Keratinocyte (primary cell): ENCODE data around the gene CPA5. TPM values are rescaled to one million over a fixed set of nuclear protein-coding genes. Genes with fewer than 3 reads are reported as not detected.

Experiments
- DNase-seq: peaks from one replicate; pipeline ENCODE4 v3.0.0-alpha.2; 2011; ENCODE audit warnings: low read depth, missing footprints, low spot score
- FAIRE-seq: peaks from 2 replicates; lab custom pipeline; 2011; peaks lifted over from hg19 to GRCh38; lab: Jason Lieb, UNC
- H2AFZ ChIP-seq: 2 replicates; pipeline ENCODE4 v1.6.0; 2012; ENCODE audit warnings: low read length, control low read depth, inconsistent platforms; ENCODE audit not compliant: control insufficient read depth
- H3K27ac ChIP-seq: 2 replicates; pipeline ENCODE4 v1.5.1; 2011; ENCODE audit warnings: low read length; ENCODE audit not compliant: control insufficient read depth, insufficient read depth
- H3K27me3 ChIP-seq: 3 replicates; pipeline ENCODE4 v1.6.0; 2011; ENCODE audit warnings: low read length; ENCODE audit not compliant: control insufficient read depth, insufficient read depth; ENCODE audit errors: extremely low read depth
- H3K36me3 ChIP-seq, 2 experiments: 2 replicates in 1 of 2; 3 replicates in 1 of 2; pipeline ENCODE4 v1.5.1; 2011; ENCODE audit warnings: low read length in 2 of 2, mild to moderate bottlenecking in 1 of 2; ENCODE audit not compliant: control insufficient read depth in 2 of 2, insufficient read depth in 2 of 2; ENCODE audit errors: extremely low read depth in 1 of 2
- H3K4me1 ChIP-seq: 3 replicates; pipeline ENCODE4 v1.5.1; 2011; ENCODE audit warnings: low read length; ENCODE audit not compliant: control insufficient read depth, insufficient read depth; ENCODE audit errors: extremely low read depth
- H3K4me2 ChIP-seq: 3 replicates; pipeline ENCODE4 v1.6.0; 2011; ENCODE audit warnings: low read depth, low read length; ENCODE audit not compliant: control insufficient read depth, insufficient read depth; ENCODE audit errors: extremely low read depth
- H3K4me3 ChIP-seq, 3 experiments: fragments of 200-600 bp in 1 of 3; sonication (generic) in 1 of 3; 2 replicates in 2 of 3; 3 replicates in 1 of 3; pipeline ENCODE4 v1.5.1; 2011 to 2016; ENCODE audit warnings: low read length in 3 of 3, mild to moderate bottlenecking in 3 of 3, control low read depth in 2 of 3, inconsistent platforms in 1 of 3, low read depth in 1 of 3, mixed read lengths in 1 of 3, mixed run types in 1 of 3, moderate library complexity in 1 of 3; ENCODE audit not compliant: control insufficient read depth in 2 of 3, insufficient read depth in 2 of 3; ENCODE audit errors: extremely low read depth in 1 of 3
- H3K79me2 ChIP-seq: 2 replicates; pipeline ENCODE4 v1.6.0; 2012; ENCODE audit warnings: low read length; ENCODE audit not compliant: control insufficient read depth, insufficient read depth
- H3K9ac ChIP-seq: 3 replicates; pipeline ENCODE4 v1.6.0; 2011; ENCODE audit warnings: low read length; ENCODE audit not compliant: control insufficient read depth, insufficient read depth; ENCODE audit errors: extremely low read depth
- H3K9me1 ChIP-seq: 3 replicates; pipeline ENCODE4 v1.6.0; 2011; ENCODE audit warnings: low read length; ENCODE audit not compliant: control insufficient read depth, insufficient read depth; ENCODE audit errors: extremely low read depth
- H3K9me3 ChIP-seq: 2 replicates; pipeline ENCODE4 v1.5.1; 2012; ENCODE audit warnings: low read depth, low read length; ENCODE audit not compliant: control insufficient read depth
- H4K20me1 ChIP-seq: 3 replicates; pipeline ENCODE4 v1.6.0; 2011; ENCODE audit warnings: low read length; ENCODE audit not compliant: control insufficient read depth, insufficient read depth; ENCODE audit errors: extremely low read depth
- CTCF ChIP-seq, 3 experiments: IDR thresholded peaks in 1 of 3; conservative IDR thresholded peaks in 1 of 3; optimal IDR thresholded peaks in 1 of 3; 2 replicates in 2 of 3; 3 replicates in 1 of 3; pipeline versions ENCODE3 to v1.5.1; 2011; ENCODE audit warnings: low read length in 3 of 3, mild to moderate bottlenecking in 3 of 3, moderate library complexity in 2 of 3, control low read depth in 1 of 3, inconsistent platforms in 1 of 3; ENCODE audit not compliant: insufficient read depth in 2 of 3; ENCODE audit errors: extremely low read depth in 1 of 3
- EZH2 ChIP-seq: IDR thresholded peaks from one replicate; pipeline ENCODE4 v1.6.1; 2012; ENCODE audit warnings: inconsistent platforms, mild to moderate bottlenecking, low read length, moderate library complexity
- dilution Hi-C: fragments of 300-500 bp; cut with MboI; formaldehyde crosslinking; loops from one replicate; pipeline ENCODE4 v1.7.0; 2020; ENCODE audit warnings: low sequenced_read_pairs; ENCODE audit not compliant: extremely low pct_ligation_motif_present
- polyA plus RNA-seq, 5 experiments: library from polyadenylated mRNA; depleted of rRNA in 3 of 5; stranded (reverse) in 3 of 5; stranded (forward) in 1 of 5; unstranded in 1 of 5; fragments of >200 nt; gene quantifications; 1 replicate in 1 of 5; 2 replicates in 3 of 5; 3 replicates in 1 of 5; pipeline versions ENCODE4 v1.2.1 to v1.2.3, GENCODE V29; 2011 to 2012; ENCODE audit warnings: missing spikeins in 2 of 5, low read depth in 1 of 5, low replicate concordance in 1 of 5

CPA5 gene
- polyA plus RNA-seq, 1 donor (not counting 4 experiments of a cell fraction or from before 2014, with no cell fraction given): 0.24 TPM

- H3K9me1 ChIP-seq: no peaks in the 10 kb centered on the region
- no peaks in the 10 kb centered on the region for H3K9me3 ChIP-seq
- no peaks in the 10 kb centered on the region for H4K20me1 ChIP-seq
- no peaks in the 10 kb centered on the region for H3K4me1 ChIP-seq
- no peak overlapping the region for H3K4me2 ChIP-seq
- H3K4me3 ChIP-seq: no peak overlapping the region
- no peaks in the 10 kb centered on the region for H3K79me2 ChIP-seq
- H2AFZ ChIP-seq: no peak overlapping the region
- no peak overlapping the region for H3K27ac ChIP-seq
- H3K36me3 ChIP-seq: no peaks in the 10 kb centered on the region
- dilution Hi-C loops: no loop called here
- H3K9ac ChIP-seq: no peak overlapping the region
- H3K27me3 ChIP-seq: peaks cover 2% of the 10 kb centered on the region
- DNase-seq (no peak), FAIRE-seq (no peak)
- no peak for TF ChIP-seq EZH2
- TF ChIP-seq CTCF (optimal IDR thresholded peaks at IDR 0.05 in 1 of 3, IDR thresholded peaks at IDR 0.05 in 1 of 3, conservative IDR thresholded peaks at IDR 0.05 in 1 of 3; ENCODE audit: extremely low read depth in 1 of 3, insufficient read depth in 2 of 3, low read length in 3 of 3): no peak
Observed at GRCh38 chr7:130346941-130347340, 2.3 kb downstream of the CPA5 start.

DNA sequence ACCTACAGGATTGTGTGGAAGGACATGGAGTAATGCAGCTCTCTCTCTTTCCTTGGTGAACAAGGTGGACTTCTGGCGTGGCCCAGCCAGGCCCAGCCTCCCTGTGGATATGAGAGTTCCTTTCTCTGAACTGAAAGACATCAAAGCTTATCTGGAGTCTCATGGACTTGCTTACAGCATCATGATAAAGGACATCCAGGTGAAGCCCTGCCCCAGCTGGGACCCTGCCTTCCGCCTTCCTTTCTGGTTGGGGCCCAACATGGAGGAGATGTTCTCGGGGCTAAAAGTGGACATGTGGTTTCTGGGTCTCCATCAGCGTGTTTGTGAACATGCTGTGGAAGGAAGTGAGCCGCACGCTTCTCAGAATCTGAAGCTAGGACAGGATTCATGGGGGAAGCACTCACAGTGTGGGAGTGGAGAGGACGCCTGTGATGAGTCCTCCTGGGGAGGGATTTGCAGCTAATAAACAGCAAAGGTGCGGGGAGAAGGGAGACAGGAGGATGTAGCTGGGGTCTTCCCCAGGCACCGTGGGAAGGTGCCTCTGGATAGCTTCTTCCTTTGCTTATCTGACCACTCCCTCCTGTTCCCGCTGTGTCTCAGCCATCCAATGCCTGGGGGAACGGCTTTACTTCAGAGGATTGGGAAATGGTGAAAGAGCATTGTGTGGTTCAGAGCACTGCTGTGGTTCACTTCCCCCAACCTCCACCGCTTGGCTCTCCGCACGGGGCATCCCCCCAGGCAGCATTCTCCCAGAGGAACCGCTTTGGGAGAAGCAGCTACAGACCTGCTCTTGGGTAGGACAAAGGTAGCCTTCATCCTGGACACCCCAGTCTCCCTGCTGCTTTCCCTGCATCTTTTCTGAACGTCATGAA, 5.5 kb downstream of the CPA5 start:
- Histone ChIP-seq H3K4me3 (no peak overlapping the region), H4K20me1 (no peaks in the 10 kb centered on the region), H3K9me1 (no peaks in the 10 kb centered on the region), H3K27ac (no peak overlapping the region), H2AFZ (no peak overlapping the region), H3K36me3 (no peaks in the 10 kb centered on the region), H3K9ac (no peak overlapping the region), H3K27me3 (peaks cover 2% of the 10 kb centered on the region), H3K4me1 (peaks cover 13% of the 10 kb centered on the region), H3K9me3 (no peaks in the 10 kb centered on the region), H3K79me2 (no peaks in the 10 kb centered on the region), H3K4me2 (no peak overlapping the region)
- no peak for TF ChIP-seq CTCF (optimal IDR thresholded peaks at IDR 0.05 in 1 of 3, IDR thresholded peaks at IDR 0.05 in 1 of 3, conservative IDR thresholded peaks at IDR 0.05 in 1 of 3; ENCODE audit: extremely low read depth in 1 of 3, insufficient read depth in 2 of 3, low read length in 3 of 3)
- no peak for TF ChIP-seq EZH2
- DNase-seq (no peak), FAIRE-seq (no peak)
- dilution Hi-C loops: no loop called here
